ENCODE data around the gene TATDN2.

DNA sequence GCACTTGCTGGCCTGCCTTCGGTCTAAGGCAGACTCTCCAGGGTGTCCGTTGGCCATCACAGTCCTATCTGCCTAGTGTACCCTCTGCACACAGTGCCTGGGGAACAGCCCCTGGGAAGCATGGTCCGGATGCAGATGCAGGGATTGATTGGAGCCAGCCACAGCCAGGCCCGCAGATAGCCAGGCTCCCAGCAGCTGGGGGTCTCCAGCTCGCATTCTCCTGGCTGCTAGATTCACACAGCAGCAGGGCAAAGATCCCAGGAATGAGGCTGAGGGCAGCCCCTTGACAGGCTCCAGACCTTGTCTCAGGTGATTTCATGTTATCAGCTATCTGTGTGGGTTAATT is 42.1 kb upstream of the TATDN2 start:
- no peak for TF ChIP-seq EZH2 (IDR thresholded peaks at IDR 0.05; ENCODE audit: insufficient read depth, poor library complexity, severe bottlenecking)
- no peak for TF ChIP-seq EZH2phosphoT487 (IDR thresholded peaks at IDR 0.05; ENCODE audit: insufficient read depth, low read depth)

All from GM23248 (cell line).